Renal cortical epithelial cell (primary cell): ENCODE results near the gene ZNF839. TPM values are rescaled to one million over a fixed set of nuclear protein-coding genes. Genes with fewer than 3 reads are reported as not detected.
A peak's percentile ranks its signal among the peaks of the same experiment; 100 is the strongest.
"Not testable (repeated sequence)": the region's sequence is repeated elsewhere in the genome, so short reads cannot be mapped to it uniquely, and the experiment has no call there.

Experiments used
- DNase-seq: peaks from one replicate; pipeline ENCODE4 v3.0.0-alpha.2; 2011; ENCODE audit warnings: low read depth
- total RNA-seq: library from RNA; depleted of rRNA; stranded (reverse); fragments of >200 nt; gene quantifications from 2 replicates; pipeline ENCODE4 v1.2.3, GENCODE V29; 2014

ZNF839 gene
- 11.1 and 12.5 TPM in 2 replicates for total RNA-seq

GRCh38 chr14:102319351-102320032 is at the start of gene ZNF839:
TSS of gene ZNF839 (plus strand) at chr14:102319746. CDS start at chr14:102319766, 20 bp downstream.
- DNase-seq = peak; percentile 72

- DNase-seq = no peak
Observed at GRCh38 chr14:102272392-102272791, 47.2 kb upstream of the ZNF839 start.

- DNase-seq = no peak
Observed at GRCh38 chr14:102275866-102276265, 43.7 kb upstream of the ZNF839 start.

- no peak for DNase-seq
Observed at GRCh38 chr14:102277874-102278630, 41.5 kb upstream of the ZNF839 start.

- no peak for DNase-seq
Observed at GRCh38 chr14:102278631-102278935, 41.0 kb upstream of the ZNF839 start.

GRCh38 chr14:102279282-102279681 is 40.3 kb upstream of the ZNF839 start:
- no peak for DNase-seq

- peak; percentile 100 for DNase-seq
Observed at GRCh38 chr14:102279688-102280348, 39.7 kb upstream of the ZNF839 start.

- peak; percentile 85 for DNase-seq
Observed at GRCh38 chr14:102280376-102280962, 39.1 kb upstream of the ZNF839 start.

GRCh38 chr14:102282751-102283465 is 36.6 kb upstream of the ZNF839 start:
- DNase-seq = no peak

- DNase-seq = no peak
Observed at GRCh38 chr14:102283631-102284129, 35.9 kb upstream of the ZNF839 start.

- no peak for DNase-seq
Observed at GRCh38 chr14:102285106-102285505, 34.4 kb upstream of the ZNF839 start.

GRCh38 chr14:102288139-102288538 is 31.4 kb upstream of the ZNF839 start:
- no peak for DNase-seq

GRCh38 chr14:102292441-102292840 is 27.1 kb upstream of the ZNF839 start:
- DNase-seq = no peak

GRCh38 chr14:102293781-102294180 is 25.8 kb upstream of the ZNF839 start:
- DNase-seq = peak; percentile 61

GRCh38 chr14:102295270-102295669 is 24.3 kb upstream of the ZNF839 start:
- no peak for DNase-seq

GRCh38 chr14:102297436-102298170 is 21.9 kb upstream of the ZNF839 start:
- no peak for DNase-seq

GRCh38 chr14:102298303-102299070 is 21.1 kb upstream of the ZNF839 start:
- not testable (repeated sequence) for DNase-seq

- no peak for DNase-seq
Observed at GRCh38 chr14:102303664-102304063, 15.9 kb upstream of the ZNF839 start.

- peak; percentile 94 for DNase-seq
Observed at GRCh38 chr14:102304611-102305506, 14.7 kb upstream of the ZNF839 start, which contains the start of gene MOK. TSS of gene MOK (minus strand) at chr14:102305164. CDS start at chr14:102304968, 196 bp downstream.
